ENCODE measurements around the gene TEX48.

Gene TEX48

GRCh38 chr9:114691956-114692295 lies 9.9 kb upstream of the TEX48 start:
- no peak for DNase-seq

GRCh38 chr9:114691046-114691955 lies 9.3 kb upstream of the TEX48 start:
- peak; percentile 70 for DNase-seq

GRCh38 chr9:114690308-114690707 lies 8.3 kb upstream of the TEX48 start:
- no peak for DNase-seq

- DNase-seq: no peak
These were observed 7.8 kb upstream of the TEX48 start for GRCh38 chr9:114689813-114690212.

- DNase-seq: no peak
These were observed 7.1 kb upstream of the TEX48 start for GRCh38 chr9:114688909-114689610.

GRCh38 chr9:114688379-114688778 lies 6.4 kb upstream of the TEX48 start:
- no peak for DNase-seq

GRCh38 chr9:114687034-114687433 lies 5.0 kb upstream of the TEX48 start:
- DNase-seq: no peak

- no peak for DNase-seq
These were observed 4.0 kb upstream of the TEX48 start for GRCh38 chr9:114685951-114686350.

- DNase-seq: no peak
These were observed 2.0 kb upstream of the TEX48 start for GRCh38 chr9:114684036-114684435.

- DNase-seq: no peak
These were observed 854 bp upstream of the TEX48 start for GRCh38 chr9:114682846-114683245.

- DNase-seq: no peak
These were observed 1.6 kb downstream of the TEX48 start for GRCh38 chr9:114680259-114681001.

GRCh38 chr9:114678795-114679194 lies 3.2 kb downstream of the TEX48 start:
- no peak for DNase-seq

- no peak for DNase-seq
These were observed 3.9 kb downstream of the TEX48 start for GRCh38 chr9:114678130-114678529.

- DNase-seq: peak; percentile 95
These were observed 4.6 kb downstream of the TEX48 start for GRCh38 chr9:114677418-114677817.

- no peak for DNase-seq
These were observed 5.1 kb downstream of the TEX48 start for GRCh38 chr9:114676901-114677300.

GRCh38 chr9:114674798-114675540 lies 7.0 kb downstream of the TEX48 start:
- DNase-seq: peak; percentile 48

GRCh38 chr9:114674076-114674797 lies 7.8 kb downstream of the TEX48 start:
- peak; percentile 41 for DNase-seq

- DNase-seq: peak; percentile 21
These were observed 10.4 kb downstream of the TEX48 start for GRCh38 chr9:114671605-114672004.

- no peak for DNase-seq
These were observed 12.0 kb downstream of the TEX48 start for GRCh38 chr9:114669961-114670360.

GRCh38 chr9:114668146-114668545 lies 13.8 kb downstream of the TEX48 start:
- DNase-seq: peak; percentile 26

- DNase-seq: peak; percentile 38
These were observed 15.1 kb downstream of the TEX48 start for GRCh38 chr9:114666851-114667250.

GRCh38 chr9:114666401-114666800 lies 15.6 kb downstream of the TEX48 start:
- DNase-seq: no peak
